ENCODE measurements around the gene LRRN3. TPM values are rescaled to one million over a fixed set of nuclear protein-coding genes. Genes with fewer than 3 reads are reported as not detected.

LRRN3 gene
- total and polyA plus RNA-seq, 8 donors = 3.3 to 75.1 (median 49.3) TPM

GRCh38 chr7:111081546-111082267, 9.2 kb upstream of the LRRN3 start:
- no peaks in the 10 kb centered on the region for H3K27me3 ChIP-seq
- ATAC-seq (no peak), DNase-seq (no peak)
- H3K4me1 ChIP-seq = peaks cover 0 to 3% of the 10 kb centered on the region in 2 donors
- TF ChIP-seq, protein P1, sequence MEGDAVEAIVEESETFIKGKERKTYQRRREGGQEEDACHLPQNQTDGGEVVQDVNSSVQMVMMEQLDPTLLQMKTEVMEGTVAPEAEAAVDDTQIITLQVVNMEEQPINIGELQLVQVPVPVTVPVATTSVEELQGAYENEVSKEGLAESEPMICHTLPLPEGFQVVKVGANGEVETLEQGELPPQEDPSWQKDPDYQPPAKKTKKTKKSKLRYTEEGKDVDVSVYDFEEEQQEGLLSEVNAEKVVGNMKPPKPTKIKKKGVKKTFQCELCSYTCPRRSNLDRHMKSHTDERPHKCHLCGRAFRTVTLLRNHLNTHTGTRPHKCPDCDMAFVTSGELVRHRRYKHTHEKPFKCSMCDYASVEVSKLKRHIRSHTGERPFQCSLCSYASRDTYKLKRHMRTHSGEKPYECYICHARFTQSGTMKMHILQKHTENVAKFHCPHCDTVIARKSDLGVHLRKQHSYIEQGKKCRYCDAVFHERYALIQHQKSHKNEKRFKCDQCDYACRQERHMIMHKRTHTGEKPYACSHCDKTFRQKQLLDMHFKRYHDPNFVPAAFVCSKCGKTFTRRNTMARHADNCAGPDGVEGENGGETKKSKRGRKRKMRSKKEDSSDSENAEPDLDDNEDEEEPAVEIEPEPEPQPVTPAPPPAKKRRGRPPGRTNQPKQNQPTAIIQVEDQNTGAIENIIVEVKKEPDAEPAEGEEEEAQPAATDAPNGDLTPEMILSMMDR (IDR thresholded peaks at IDR 0.05) = no peak
- H3K9me3 ChIP-seq = no peaks in the 10 kb centered on the region
- no peak overlapping the region for H3K4me3 ChIP-seq
- intact Hi-C loops (cut with DNase I) = no loop called here
- no peaks in the 10 kb centered on the region for H3K36me3 ChIP-seq
- H3K27ac ChIP-seq = no peak overlapping the region

DNA sequence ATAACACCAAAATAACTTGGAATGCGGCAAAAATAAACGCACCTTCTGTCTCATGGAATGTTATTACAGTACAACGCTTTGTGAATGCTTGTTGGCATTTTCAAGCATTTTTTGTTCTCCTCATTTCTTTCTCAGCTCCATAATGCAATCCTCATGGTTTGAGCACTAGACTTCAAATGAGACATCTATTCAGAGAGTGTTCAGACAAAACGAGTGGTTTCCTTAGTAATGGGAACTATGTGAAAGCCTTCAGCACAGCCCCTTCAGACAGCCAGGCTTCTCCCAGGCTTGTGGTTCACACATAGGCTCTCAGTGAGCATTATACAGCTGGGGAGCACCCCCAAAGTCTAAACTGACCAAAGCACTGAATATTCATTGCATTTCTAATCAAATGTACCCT, 8.6 kb upstream of the LRRN3 start:
- no peak overlapping the region for H3K27ac ChIP-seq

GRCh38 chr7:111083413-111083812, 7.5 kb upstream of the LRRN3 start:
- ATAC-seq = peak; percentile 49
- no peak overlapping the region for H3K27ac ChIP-seq

More for the DNA sequence above, 8.6 kb upstream of the LRRN3 start:
- Histone ChIP-seq H3K36me3 (no peaks in the 10 kb centered on the region), H3K27me3 (no peaks in the 10 kb centered on the region), H3K9me3 (no peaks in the 10 kb centered on the region), H3K4me3 (no peak overlapping the region), H3K4me1 (peaks cover 0 to 3% of the 10 kb centered on the region in 2 donors)
- TF ChIP-seq, protein P1 (IDR thresholded peaks at IDR 0.05) = no peak
- no peak for DNase-seq
- intact Hi-C loops (cut with DNase I) = no loop called here
- ATAC-seq = no peak

GRCh38 chr7:111085356-111085755, 5.6 kb upstream of the LRRN3 start:
- TF ChIP-seq, protein P1 (IDR thresholded peaks at IDR 0.05) = no peak
- Histone ChIP-seq H3K27me3 (no peaks in the 10 kb centered on the region), H3K36me3 (no peaks in the 10 kb centered on the region), H3K27ac (no peak overlapping the region), H3K4me3 (no peak overlapping the region), H3K9me3 (no peaks in the 10 kb centered on the region), H3K4me1 (peaks cover 0 to 3% of the 10 kb centered on the region in 2 donors)
- intact Hi-C loops (cut with DNase I) = no loop called here
- DNase-seq (no peak), ATAC-seq (no peak)

More at GRCh38 chr7:111083413-111083812, 7.5 kb upstream of the LRRN3 start:
- peaks cover 0 to 3% of the 10 kb centered on the region in 2 donors for H3K4me1 ChIP-seq
- no peaks in the 10 kb centered on the region for H3K9me3 ChIP-seq
- TF ChIP-seq, protein P1 (IDR thresholded peaks at IDR 0.05) = no peak
- no peaks in the 10 kb centered on the region for H3K36me3 ChIP-seq
- no peaks in the 10 kb centered on the region for H3K27me3 ChIP-seq
- H3K4me3 ChIP-seq = no peak overlapping the region
- DNase-seq = no peak
- intact Hi-C loops (cut with DNase I) = no loop called here

DNA sequence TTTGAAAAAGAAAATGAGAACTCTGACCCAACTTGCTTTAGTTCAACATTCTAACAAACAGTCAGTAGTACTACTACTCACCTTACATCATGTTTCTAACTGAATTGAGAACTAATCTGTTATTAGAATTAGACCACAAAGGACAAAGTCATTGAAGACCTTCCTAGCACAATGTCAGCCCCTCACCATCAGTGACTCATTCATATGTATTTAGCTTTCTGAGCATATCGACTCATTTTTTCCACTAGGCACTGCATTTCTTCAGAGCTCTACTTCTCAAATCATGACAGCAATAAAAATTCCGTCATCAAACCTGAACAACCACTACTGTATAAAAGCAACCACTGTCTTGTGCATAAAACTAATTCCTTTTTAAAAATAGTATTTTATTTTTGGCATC, 4.4 kb upstream of the LRRN3 start:
- Histone ChIP-seq H3K4me1 (peaks cover 0 to 3% of the 10 kb centered on the region in 2 donors), H3K27ac (no peak overlapping the region), H3K9me3 (no peaks in the 10 kb centered on the region), H3K4me3 (no peak overlapping the region), H3K36me3 (no peaks in the 10 kb centered on the region), H3K27me3 (no peaks in the 10 kb centered on the region)
- no peak for ATAC-seq
- no peak for DNase-seq
- TF ChIP-seq, protein P1 (IDR thresholded peaks at IDR 0.05) = no peak
- intact Hi-C loops (cut with DNase I) = no loop called here

All from left lung (tissue), 10 donors.